PFSK-1 (cell line): ENCODE measurements around the gene PTPDC1. TPM values are rescaled to one million over a fixed set of nuclear protein-coding genes. Genes with fewer than 3 reads are reported as not detected.

ENCODE experiments used
- FOXP2 ChIP-seq: optimal IDR thresholded peaks from 2 replicates; pipeline ENCODE3; 2011; ENCODE audit warnings: borderline replicate concordance, control low read depth, inconsistent platforms; ENCODE audit not compliant: insufficient read depth; ENCODE audit errors: extremely low read length, extremely low read depth
- POLR2AphosphoS5 ChIP-seq: IDR thresholded peaks from 2 replicates; pipeline ENCODE4 v1.6.1; 2012; ENCODE audit warnings: low read depth, mild to moderate bottlenecking, control low read depth, low read length, moderate library complexity
- SIN3A ChIP-seq: IDR thresholded peaks from 2 replicates; pipeline ENCODE4 v1.6.1; 2012; ENCODE audit warnings: mild to moderate bottlenecking, low read length, moderate library complexity, borderline replicate concordance; ENCODE audit not compliant: insufficient read depth
- TAF1 ChIP-seq: IDR thresholded peaks from 2 replicates; pipeline ENCODE4 v1.6.1; 2012; ENCODE audit warnings: low read length, control low read depth, borderline replicate concordance; ENCODE audit not compliant: insufficient read depth
- polyA plus RNA-seq: library from polyadenylated mRNA; unstranded; fragments of >200 nt; gene quantifications from one replicate; pipeline ENCODE4 v1.2.1, GENCODE V29; 2012; ENCODE audit warnings: low read depth, missing spikeins; ENCODE audit not compliant: insufficient read length
- TF ChIP-seq, protein P1 (sequence below), 2 experiments: IDR thresholded peaks; 2 replicates each; pipeline versions ENCODE4 v1.6.1 to v1.8.0; 2011 to 2012; ENCODE audit warnings: low read depth in 2 of 2, low read length in 2 of 2, control low read depth in 1 of 2, inconsistent platforms in 1 of 2, mild to moderate bottlenecking in 1 of 2, moderate library complexity in 1 of 2; ENCODE audit not compliant: insufficient read depth in 1 of 2

The PTPDC1 gene, protein sequence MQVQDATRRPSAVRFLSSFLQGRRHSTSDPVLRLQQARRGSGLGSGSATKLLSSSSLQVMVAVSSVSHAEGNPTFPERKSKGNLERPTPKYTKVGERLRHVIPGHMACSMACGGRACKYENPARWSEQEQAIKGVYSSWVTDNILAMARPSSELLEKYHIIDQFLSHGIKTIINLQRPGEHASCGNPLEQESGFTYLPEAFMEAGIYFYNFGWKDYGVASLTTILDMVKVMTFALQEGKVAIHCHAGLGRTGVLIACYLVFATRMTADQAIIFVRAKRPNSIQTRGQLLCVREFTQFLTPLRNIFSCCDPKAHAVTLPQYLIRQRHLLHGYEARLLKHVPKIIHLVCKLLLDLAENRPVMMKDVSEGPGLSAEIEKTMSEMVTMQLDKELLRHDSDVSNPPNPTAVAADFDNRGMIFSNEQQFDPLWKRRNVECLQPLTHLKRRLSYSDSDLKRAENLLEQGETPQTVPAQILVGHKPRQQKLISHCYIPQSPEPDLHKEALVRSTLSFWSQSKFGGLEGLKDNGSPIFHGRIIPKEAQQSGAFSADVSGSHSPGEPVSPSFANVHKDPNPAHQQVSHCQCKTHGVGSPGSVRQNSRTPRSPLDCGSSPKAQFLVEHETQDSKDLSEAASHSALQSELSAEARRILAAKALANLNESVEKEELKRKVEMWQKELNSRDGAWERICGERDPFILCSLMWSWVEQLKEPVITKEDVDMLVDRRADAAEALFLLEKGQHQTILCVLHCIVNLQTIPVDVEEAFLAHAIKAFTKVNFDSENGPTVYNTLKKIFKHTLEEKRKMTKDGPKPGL
- polyA plus RNA-seq: 11.9 TPM

DNA sequence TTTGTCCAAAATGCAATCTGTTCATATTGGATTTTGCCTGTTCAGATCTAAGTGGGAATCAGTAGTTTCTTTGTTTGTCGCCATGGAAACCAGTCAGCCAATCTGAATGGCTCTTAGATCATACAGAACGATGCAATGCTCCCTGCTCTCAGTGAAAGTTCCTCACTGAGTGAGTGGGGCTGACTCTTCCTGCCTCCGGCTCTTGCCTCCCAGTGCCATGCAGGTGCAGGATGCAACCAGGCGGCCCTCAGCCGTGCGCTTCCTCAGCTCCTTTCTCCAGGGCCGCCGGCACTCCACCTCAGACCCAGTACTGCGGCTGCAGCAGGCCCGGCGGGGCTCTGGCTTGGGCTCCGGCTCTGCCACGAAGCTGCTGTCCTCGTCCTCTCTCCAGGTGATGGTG, at the start of gene PTPDC1:
Gene PTPDC1 (plus strand): TSS at position 151 of the 400 bp plus-strand sequence. CDS start 67 bp downstream, at position 218.
- TF ChIP-seq POLR2AphosphoS5: peak; percentile 80
- TF ChIP-seq SIN3A: no peak
- peak; percentile 79 for TF ChIP-seq FOXP2

DNA sequence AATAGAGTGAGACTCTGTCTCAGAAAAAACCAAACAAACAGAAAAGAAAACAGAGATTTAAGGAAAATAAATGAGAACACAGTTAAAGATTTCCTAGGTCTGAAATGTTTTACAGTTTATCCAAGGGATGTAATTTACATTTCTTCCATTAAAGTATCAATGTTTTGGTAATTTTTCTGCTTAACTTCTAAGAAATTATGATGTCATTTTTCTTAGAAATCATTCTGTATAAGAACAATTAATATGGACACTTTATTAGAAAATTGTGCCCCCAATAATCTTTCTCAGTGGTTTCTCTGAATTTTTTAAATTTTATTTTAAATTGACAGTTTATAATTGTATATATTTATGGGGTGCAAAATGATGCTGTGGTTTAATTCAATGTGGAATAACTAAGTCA, 49.8 kb upstream of the PTPDC1 start:
- TF ChIP-seq POLR2AphosphoS5 (no peak), FOXP2 (no peak), TAF1 (no peak), SIN3A (no peak)
- TF ChIP-seq, protein P1, sequence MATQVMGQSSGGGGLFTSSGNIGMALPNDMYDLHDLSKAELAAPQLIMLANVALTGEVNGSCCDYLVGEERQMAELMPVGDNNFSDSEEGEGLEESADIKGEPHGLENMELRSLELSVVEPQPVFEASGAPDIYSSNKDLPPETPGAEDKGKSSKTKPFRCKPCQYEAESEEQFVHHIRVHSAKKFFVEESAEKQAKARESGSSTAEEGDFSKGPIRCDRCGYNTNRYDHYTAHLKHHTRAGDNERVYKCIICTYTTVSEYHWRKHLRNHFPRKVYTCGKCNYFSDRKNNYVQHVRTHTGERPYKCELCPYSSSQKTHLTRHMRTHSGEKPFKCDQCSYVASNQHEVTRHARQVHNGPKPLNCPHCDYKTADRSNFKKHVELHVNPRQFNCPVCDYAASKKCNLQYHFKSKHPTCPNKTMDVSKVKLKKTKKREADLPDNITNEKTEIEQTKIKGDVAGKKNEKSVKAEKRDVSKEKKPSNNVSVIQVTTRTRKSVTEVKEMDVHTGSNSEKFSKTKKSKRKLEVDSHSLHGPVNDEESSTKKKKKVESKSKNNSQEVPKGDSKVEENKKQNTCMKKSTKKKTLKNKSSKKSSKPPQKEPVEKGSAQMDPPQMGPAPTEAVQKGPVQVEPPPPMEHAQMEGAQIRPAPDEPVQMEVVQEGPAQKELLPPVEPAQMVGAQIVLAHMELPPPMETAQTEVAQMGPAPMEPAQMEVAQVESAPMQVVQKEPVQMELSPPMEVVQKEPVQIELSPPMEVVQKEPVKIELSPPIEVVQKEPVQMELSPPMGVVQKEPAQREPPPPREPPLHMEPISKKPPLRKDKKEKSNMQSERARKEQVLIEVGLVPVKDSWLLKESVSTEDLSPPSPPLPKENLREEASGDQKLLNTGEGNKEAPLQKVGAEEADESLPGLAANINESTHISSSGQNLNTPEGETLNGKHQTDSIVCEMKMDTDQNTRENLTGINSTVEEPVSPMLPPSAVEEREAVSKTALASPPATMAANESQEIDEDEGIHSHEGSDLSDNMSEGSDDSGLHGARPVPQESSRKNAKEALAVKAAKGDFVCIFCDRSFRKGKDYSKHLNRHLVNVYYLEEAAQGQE (IDR thresholded peaks at IDR 0.05; ENCODE audit: insufficient read depth in 1 of 2, low read depth in 2 of 2, low read length in 2 of 2): no peak

DNA sequence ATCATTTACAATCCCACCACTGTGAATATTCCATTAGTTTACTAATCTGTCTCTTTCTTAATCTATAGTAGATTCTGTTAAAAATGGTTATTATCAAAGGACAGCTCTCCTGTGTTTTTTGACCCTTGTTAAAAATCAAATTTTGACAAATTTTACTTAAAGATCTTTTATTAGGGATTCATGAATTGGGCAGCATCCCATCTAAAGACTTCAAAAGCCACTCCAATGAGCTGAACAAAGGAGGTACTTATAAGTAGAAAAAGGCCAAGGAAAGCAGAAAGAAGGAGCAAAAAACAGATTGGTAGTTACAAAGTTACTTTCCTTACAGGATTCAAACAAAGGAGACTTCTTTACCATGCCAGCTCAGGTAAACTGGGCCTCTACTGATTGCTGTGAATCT, 44.5 kb upstream of the PTPDC1 start:
- TF ChIP-seq TAF1: no peak
- no peak for TF ChIP-seq SIN3A
- TF ChIP-seq POLR2AphosphoS5: no peak
- TF ChIP-seq FOXP2: no peak
- TF ChIP-seq, protein P1 (IDR thresholded peaks at IDR 0.05; ENCODE audit: insufficient read depth in 1 of 2, low read depth in 2 of 2, low read length in 2 of 2): no peak

DNA sequence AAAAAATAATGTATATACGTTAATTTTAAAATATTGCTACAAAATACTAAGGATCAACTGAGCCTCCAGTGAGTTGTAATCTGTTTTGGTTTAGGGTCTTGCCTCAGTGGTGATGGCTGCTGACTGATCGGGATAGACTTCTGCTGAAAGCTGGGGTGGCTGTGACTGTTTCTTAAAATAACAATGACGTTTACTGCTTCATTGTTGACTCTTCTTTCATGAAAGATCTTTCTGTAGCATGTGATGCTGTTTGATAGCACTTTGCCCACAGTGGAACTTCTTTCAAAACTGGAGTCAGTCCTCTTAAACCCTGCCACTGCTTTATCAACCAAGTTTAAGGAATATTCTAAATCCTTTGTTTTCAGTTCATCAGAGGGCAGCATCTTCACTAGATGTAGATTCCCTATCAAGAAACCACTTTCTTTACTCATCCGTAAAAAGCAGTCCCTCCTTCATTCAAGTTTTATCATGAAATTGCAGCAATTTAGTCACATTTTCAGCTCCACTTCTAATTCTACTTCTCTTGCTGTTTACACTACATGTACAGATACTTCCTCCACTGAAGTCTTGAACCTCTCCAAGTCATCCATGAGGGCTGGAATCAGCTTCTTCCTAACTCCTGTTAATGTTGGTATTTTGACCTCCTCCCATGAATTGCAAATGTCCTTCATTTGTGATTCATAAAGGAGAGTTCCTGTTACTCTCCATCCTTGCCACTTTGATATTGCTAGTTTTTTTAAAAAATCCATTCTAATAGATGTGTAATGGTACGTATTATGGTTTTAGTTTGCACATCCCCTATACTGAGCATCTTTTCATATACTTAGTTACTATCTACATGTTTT, 41.5 kb upstream of the PTPDC1 start:
- TF ChIP-seq FOXP2 (no peak), POLR2AphosphoS5 (no peak), TAF1 (no peak), SIN3A (no peak)
- TF ChIP-seq, protein P1 (IDR thresholded peaks at IDR 0.05; ENCODE audit: insufficient read depth in 1 of 2, low read depth in 2 of 2, low read length in 2 of 2): no peak

DNA sequence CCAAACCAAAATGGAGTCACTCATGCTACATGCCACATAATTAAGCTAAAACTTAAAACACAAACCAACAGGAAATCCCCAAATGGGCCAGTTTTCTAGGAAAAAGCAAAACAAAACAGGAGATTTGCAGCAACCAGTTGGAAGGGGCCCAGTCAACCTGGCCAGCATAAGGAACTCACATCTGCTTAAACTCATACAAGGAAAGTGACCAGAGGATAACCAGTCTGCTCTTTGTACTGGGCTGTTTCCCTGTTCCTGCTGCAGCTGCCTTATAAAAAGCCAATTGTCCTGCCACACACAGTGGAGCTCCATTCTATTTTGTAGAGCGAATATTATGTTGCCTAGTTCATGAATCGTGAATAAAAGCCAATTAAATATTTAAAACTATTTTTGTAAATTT, 29.5 kb upstream of the PTPDC1 start:
- TF ChIP-seq SIN3A: no peak
- TF ChIP-seq TAF1: no peak
- no peak for TF ChIP-seq FOXP2
- TF ChIP-seq, protein P1 (IDR thresholded peaks at IDR 0.05; ENCODE audit: insufficient read depth in 1 of 2, low read depth in 2 of 2, low read length in 2 of 2): no peak
- TF ChIP-seq POLR2AphosphoS5: no peak
